ENCODE measurements around the gene SH3D19. TPM values are rescaled to one million over a fixed set of nuclear protein-coding genes. Genes with fewer than 3 reads are reported as not detected.

SH3D19 gene
- total RNA-seq, 4 donors from 2014 or later: 117 to 201 (median 130) TPM

DNA sequence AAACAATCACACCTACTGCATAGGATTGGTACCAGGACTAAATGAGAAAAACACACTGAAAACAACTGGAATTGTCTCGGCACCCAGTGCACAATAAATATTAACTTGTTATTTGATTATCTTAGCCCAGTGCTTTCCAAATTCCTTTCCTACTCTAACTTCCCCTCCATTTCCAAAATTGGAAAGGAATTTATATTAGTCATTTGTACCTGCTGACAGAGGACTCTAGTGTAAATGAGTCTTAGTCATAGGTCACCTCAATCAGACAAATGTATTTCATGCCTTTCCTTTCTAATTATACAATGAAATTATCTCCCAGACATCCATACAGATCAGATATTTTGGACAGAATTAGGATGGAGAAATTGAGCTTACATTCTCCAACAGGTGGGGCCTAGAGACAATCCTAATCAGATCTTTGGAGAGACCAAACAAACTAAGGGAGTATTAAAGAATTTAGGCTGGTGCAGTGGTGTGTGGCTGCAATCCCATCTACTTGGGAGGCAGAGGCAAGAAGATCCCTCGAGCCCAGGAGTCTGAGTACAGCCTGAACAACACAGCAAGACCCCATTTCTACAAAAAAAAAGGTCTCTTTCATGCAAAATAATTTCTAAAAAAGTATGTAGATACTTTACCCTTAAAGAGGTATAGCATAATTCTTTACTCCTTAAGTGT, 10.1 kb downstream of the SH3D19 start:
- no peak overlapping the region for H3K4me3 ChIP-seq
- WGBS, 2 donors (ENCODE audit: low coverage in 1 of 2): 60 to 65% methylated on average over 2 of the region's 2 CpGs
- in situ Hi-C loops (cut with MboI; ENCODE audit: low pct_ligation_motif_present in 1 of 4, low pct_unique_long_range_greater_than_20kb in 1 of 4, low sequenced_read_pairs in 3 of 4) (no loop called here), intact Hi-C loops (cut with DNase I; ENCODE audit: low total_unique reads) (loop anchor here (10.0 kb wide), 1 partner anchor 1459 kb away; the partner anchor contains the start of genes ARFIP1 and TIGD4)
- no peak for DNase-seq
- peaks cover 11 to 66% (median 41%) of the 10 kb centered on the region in 4 donors for H3K4me1 ChIP-seq
- no peaks in the 10 kb centered on the region for H3K9me3 ChIP-seq
- H3K36me3 ChIP-seq: no peaks in the 10 kb centered on the region
- no peaks in the 10 kb centered on the region for H3K27me3 ChIP-seq
- peak overlapping the region; percentile 35 to 54 (median 48) for H3K27ac ChIP-seq
- no peak for TF ChIP-seq POLR2A (IDR thresholded peaks at IDR 0.05)

DNA sequence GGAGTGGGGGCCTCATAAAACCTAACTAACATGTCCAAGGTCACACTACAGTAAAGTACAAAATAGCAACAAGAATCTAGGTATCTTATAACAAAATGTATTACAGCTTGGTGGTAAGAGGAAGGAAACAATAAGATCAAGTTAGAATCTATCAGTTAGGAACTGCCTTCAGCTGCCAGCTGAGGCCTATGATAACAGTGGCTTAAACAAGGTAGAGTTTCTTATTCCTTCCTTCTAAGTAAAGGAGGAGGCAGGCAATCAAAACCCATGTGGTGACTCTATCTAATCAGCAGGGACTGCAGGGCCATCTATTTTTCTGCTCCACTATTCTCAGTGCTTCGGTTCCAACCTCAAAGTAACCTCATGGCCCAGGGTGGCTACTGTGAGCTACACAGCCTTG, 10.9 kb downstream of the SH3D19 start:
- no peaks in the 10 kb centered on the region for H3K36me3 ChIP-seq
- H3K27me3 ChIP-seq: no peaks in the 10 kb centered on the region
- peak overlapping the region; percentile 35 to 54 (median 48) for H3K27ac ChIP-seq
- peaks cover 11 to 62% (median 41%) of the 10 kb centered on the region in 4 donors for H3K4me1 ChIP-seq
- H3K4me3 ChIP-seq: no peak overlapping the region
- TF ChIP-seq POLR2A (IDR thresholded peaks at IDR 0.05): no peak
- no peaks in the 10 kb centered on the region for H3K9me3 ChIP-seq
- no peak for DNase-seq
- intact Hi-C loops (cut with DNase I; ENCODE audit: low total_unique reads): loop anchor here (10.0 kb wide), 1 partner anchor 1460 kb away; the partner anchor contains the start of genes ARFIP1 and TIGD4
- 71 to 83% methylated on average over 1 of the region's 1 CpG for WGBS, 2 donors (ENCODE audit: low coverage in 1 of 2)
- in situ Hi-C loops (cut with MboI; ENCODE audit: low pct_ligation_motif_present in 1 of 4, low pct_unique_long_range_greater_than_20kb in 1 of 4, low sequenced_read_pairs in 3 of 4): no loop called here

DNA sequence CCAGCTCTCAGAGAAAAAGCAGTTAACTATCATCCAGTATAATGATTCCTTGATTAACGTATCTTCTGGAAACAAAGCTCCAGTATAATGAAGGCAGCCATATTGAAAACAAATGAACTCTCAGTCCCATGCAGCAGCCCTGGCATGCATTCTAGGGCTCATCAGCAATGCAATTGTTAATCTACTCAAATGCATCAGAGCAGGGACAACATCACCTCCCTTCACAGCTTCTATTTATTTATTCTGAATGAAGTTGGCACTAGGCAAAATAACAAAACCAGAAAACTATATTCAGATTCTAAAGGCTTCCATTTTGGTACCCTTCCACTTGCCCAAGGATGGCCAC, 11.4 kb downstream of the SH3D19 start:
- WGBS, 2 donors (ENCODE audit: low coverage in 1 of 2): 41 to 60% methylated on average over 1 of the region's 1 CpG
- Histone ChIP-seq H3K4me3 (no peak overlapping the region), H3K27ac (peak overlapping the region; percentile 35 to 54 (median 48)), H3K9me3 (no peaks in the 10 kb centered on the region), H3K27me3 (no peaks in the 10 kb centered on the region), H3K4me1 (peaks cover 11 to 62% (median 41%) of the 10 kb centered on the region in 4 donors), H3K36me3 (no peaks in the 10 kb centered on the region)
- intact Hi-C loops (cut with DNase I; ENCODE audit: low total_unique reads) (loop anchor here (10.0 kb wide), 1 partner anchor 1461 kb away; the partner anchor contains the start of genes ARFIP1 and TIGD4), in situ Hi-C loops (cut with MboI; ENCODE audit: low pct_ligation_motif_present in 1 of 4, low pct_unique_long_range_greater_than_20kb in 1 of 4, low sequenced_read_pairs in 3 of 4) (no loop called here)
- no peak for DNase-seq
- TF ChIP-seq, protein P1, sequence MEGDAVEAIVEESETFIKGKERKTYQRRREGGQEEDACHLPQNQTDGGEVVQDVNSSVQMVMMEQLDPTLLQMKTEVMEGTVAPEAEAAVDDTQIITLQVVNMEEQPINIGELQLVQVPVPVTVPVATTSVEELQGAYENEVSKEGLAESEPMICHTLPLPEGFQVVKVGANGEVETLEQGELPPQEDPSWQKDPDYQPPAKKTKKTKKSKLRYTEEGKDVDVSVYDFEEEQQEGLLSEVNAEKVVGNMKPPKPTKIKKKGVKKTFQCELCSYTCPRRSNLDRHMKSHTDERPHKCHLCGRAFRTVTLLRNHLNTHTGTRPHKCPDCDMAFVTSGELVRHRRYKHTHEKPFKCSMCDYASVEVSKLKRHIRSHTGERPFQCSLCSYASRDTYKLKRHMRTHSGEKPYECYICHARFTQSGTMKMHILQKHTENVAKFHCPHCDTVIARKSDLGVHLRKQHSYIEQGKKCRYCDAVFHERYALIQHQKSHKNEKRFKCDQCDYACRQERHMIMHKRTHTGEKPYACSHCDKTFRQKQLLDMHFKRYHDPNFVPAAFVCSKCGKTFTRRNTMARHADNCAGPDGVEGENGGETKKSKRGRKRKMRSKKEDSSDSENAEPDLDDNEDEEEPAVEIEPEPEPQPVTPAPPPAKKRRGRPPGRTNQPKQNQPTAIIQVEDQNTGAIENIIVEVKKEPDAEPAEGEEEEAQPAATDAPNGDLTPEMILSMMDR (IDR thresholded peaks at IDR 0.05): no peak
- TF ChIP-seq POLR2AphosphoS5 (IDR thresholded peaks at IDR 0.05) (no peak), EP300 (IDR thresholded peaks at IDR 0.05; ENCODE audit: low read depth) (no peak), POLR2A (IDR thresholded peaks at IDR 0.05) (no peak)

DNA sequence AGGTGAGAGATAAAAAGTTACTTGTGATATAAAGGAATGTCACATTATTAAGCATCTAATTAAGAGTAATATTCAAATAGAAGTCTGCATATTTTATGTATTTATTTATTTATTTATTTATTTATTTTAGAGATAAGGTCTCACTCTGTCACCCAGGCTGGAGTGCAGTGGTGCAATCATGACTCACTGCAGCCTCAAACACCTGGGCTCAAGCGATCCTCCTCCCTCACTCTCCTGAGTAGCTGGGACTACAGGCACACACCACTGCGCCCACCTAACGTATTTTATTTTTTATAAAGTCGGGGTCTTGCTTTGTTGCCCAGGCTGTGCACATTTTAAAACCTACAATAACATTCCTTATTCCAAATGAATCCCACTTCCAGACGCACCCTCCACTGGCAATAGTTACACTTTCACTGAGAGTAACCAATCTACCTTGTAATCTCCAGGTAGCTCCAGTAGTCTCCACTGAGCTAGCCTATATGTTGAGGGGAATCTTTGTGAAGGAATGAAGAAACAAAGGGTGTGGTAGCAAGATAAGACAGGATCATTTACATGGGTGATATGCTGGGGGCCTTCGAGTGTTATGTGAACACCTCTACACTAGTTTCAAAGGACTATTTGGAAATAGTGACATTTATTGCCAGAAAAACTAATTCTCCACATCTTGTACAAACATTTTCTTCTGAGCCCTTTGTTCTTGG, 11.9 kb downstream of the SH3D19 start:
- Histone ChIP-seq H3K27me3 (no peaks in the 10 kb centered on the region), H3K27ac (peak overlapping the region; percentile 35 to 54 (median 48)), H3K4me1 (peaks cover 11 to 62% (median 41%) of the 10 kb centered on the region in 4 donors), H3K9me3 (no peaks in the 10 kb centered on the region), H3K4me3 (no peak overlapping the region), H3K36me3 (no peaks in the 10 kb centered on the region)
- WGBS, 2 donors (ENCODE audit: low coverage in 1 of 2): 33 to 55% methylated on average over 5 to 6 of the region's 6 CpGs
- in situ Hi-C loops (cut with MboI; ENCODE audit: low pct_ligation_motif_present in 1 of 4, low pct_unique_long_range_greater_than_20kb in 1 of 4, low sequenced_read_pairs in 3 of 4): no loop called here
- DNase-seq: peak; percentile 20
- TF ChIP-seq POLR2A (IDR thresholded peaks at IDR 0.05): no peak
- TF ChIP-seq, protein P1 (IDR thresholded peaks at IDR 0.05): no peak
- TF ChIP-seq EP300 (IDR thresholded peaks at IDR 0.05; ENCODE audit: low read depth): no peak
- TF ChIP-seq POLR2AphosphoS5 (IDR thresholded peaks at IDR 0.05): no peak
- intact Hi-C loops (cut with DNase I; ENCODE audit: low total_unique reads): loop anchor here (10.0 kb wide), 1 partner anchor 1461 kb away; the partner anchor contains the start of genes ARFIP1 and TIGD4

DNA sequence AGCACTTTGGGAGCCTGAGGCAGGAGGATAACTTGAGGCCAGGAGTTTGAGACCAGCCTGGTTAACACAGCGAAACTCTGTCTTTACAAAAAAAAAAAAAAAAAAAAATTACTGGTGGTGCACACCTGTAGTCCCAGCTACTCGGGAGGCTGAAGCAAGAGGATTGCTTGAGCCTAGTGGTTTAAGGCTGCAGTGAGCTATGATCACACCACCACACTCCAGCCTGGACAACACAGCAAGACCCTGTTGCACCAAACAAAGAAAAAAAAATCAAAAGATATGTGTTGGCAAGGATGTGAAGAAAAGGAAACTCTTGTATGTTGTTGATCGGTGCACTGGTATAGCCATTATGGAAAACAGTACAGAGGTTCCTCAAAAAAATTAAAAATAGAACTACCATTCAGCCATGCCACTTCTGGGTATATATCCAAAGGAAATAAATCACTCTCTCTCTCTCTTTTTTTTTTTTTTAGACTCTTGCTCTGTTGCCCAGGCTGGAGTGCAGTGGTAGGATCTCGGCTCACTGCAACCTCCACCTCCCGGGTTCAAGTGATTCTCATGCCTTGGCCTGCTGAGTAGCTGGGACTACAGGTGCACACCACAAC, 15.2 kb downstream of the SH3D19 start:
- H3K9me3 ChIP-seq: no peaks in the 10 kb centered on the region
- no peak for TF ChIP-seq POLR2AphosphoS5 (IDR thresholded peaks at IDR 0.05)
- TF ChIP-seq, protein P1 (IDR thresholded peaks at IDR 0.05): no peak
- TF ChIP-seq POLR2A (IDR thresholded peaks at IDR 0.05): no peak
- intact Hi-C loops (cut with DNase I; ENCODE audit: low total_unique reads) (loop anchor here (10.0 kb wide), 1 partner anchor 1465 kb away; the partner anchor contains the start of genes ARFIP1 and TIGD4), in situ Hi-C loops (cut with MboI; ENCODE audit: low pct_ligation_motif_present in 1 of 4, low pct_unique_long_range_greater_than_20kb in 1 of 4, low sequenced_read_pairs in 3 of 4) (no loop called here)
- H3K27me3 ChIP-seq: no peaks in the 10 kb centered on the region
- DNase-seq: no peak
- WGBS, 2 donors (ENCODE audit: low coverage in 1 of 2): 89 to 93% methylated on average over 5 of the region's 5 CpGs
- peaks cover 11 to 40% (median 25%) of the 10 kb centered on the region in 4 donors for H3K4me1 ChIP-seq
- no peak overlapping the region for H3K27ac ChIP-seq
- no peaks in the 10 kb centered on the region for H3K36me3 ChIP-seq
- H3K4me3 ChIP-seq: no peak overlapping the region

Measured in transverse colon (tissue), 4 donors.